IMR-90 (cell line): ENCODE results near the gene CLNK.

ENCODE experiments used
- CEBPB ChIP-seq: IDR thresholded peaks from 2 replicates; pipeline ENCODE4 v1.6.1; 2012; ENCODE audit warnings: low read depth, low read length, improper control_type of control experiment
- RFX5 ChIP-seq: IDR thresholded peaks from 2 replicates; pipeline ENCODE4 v1.8.0; 2012; ENCODE audit warnings: low read depth, mild to moderate bottlenecking, low read length, moderate library complexity
- SMC3 ChIP-seq: fragments of 150-350 bp; IDR thresholded peaks from 2 replicates; pipeline ENCODE4 v1.6.1; 2016; ENCODE audit warnings: low read depth, mild to moderate bottlenecking, antibody characterized with exemption, low read length, moderate library complexity
- TF ChIP-seq, protein P1 (sequence below): conservative IDR thresholded peaks from 2 replicates; pipeline ENCODE4 v1.5.1; 2012; ENCODE audit warnings: mild to moderate bottlenecking, low read depth, low read length, improper control_type of control experiment

DNA sequence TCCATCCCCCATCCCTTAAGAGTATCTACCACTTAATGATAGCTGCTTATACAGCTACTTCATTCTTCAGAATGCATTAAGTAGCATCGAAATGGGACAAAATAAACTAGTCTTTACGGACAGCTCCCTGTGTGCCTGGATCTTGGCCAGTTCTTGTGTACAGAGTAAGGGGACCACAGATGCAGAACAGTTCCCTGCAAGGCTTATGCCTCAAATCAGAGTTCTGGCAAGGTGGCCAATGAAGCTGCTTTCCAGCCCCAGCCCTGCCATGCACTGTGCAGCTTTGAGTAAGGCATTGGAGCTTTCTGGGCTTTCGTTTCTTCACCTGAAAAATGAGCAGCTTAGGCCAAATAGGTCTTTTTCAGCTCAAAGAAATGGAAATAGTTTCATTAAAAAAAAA, 14.2 kb downstream of the CLNK start:
- TF ChIP-seq, protein P1, sequence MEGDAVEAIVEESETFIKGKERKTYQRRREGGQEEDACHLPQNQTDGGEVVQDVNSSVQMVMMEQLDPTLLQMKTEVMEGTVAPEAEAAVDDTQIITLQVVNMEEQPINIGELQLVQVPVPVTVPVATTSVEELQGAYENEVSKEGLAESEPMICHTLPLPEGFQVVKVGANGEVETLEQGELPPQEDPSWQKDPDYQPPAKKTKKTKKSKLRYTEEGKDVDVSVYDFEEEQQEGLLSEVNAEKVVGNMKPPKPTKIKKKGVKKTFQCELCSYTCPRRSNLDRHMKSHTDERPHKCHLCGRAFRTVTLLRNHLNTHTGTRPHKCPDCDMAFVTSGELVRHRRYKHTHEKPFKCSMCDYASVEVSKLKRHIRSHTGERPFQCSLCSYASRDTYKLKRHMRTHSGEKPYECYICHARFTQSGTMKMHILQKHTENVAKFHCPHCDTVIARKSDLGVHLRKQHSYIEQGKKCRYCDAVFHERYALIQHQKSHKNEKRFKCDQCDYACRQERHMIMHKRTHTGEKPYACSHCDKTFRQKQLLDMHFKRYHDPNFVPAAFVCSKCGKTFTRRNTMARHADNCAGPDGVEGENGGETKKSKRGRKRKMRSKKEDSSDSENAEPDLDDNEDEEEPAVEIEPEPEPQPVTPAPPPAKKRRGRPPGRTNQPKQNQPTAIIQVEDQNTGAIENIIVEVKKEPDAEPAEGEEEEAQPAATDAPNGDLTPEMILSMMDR = no peak
- no peak for TF ChIP-seq RFX5
- no peak for TF ChIP-seq CEBPB
- no peak for TF ChIP-seq SMC3
